Activated CD4-positive, alpha-beta T cell treated with anti-CD3 and anti-CD28 coated beads for 48 hours (primary cell): ENCODE results near the gene PPDPF.
A peak's percentile ranks its signal among the peaks of the same experiment; 100 is the strongest.

Experiments used
- DNase-seq: peaks from one replicate; pipeline ENCODE4 v3.0.0-alpha.2; 2020

PPDPF gene

GRCh38 chr20:63553251-63553932 lies 32.8 kb downstream of the PPDPF start:
- DNase-seq, result peak; percentile 93

DNA sequence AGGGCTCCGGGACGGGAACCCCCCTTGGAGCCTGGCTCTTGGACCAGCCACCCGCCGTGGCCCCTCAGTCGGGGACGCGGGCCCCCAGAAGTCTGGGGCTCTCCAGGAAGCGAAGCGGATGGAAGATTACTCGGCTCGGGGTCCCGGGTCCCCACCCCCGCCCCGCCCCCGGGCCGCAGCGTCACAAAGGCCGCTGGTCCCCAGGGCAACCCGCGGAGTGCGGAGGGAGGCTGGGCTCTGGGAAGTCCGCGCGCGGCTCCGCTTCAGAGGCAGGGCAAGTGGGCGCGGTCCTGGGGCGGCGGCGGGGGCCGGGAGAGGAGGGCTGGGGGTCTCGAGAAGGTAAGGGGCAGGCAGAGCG lies 33.3 kb downstream of the PPDPF start, which contains the start of gene FNDC11:
FNDC11 (plus strand) TSS at position 227 of the 358 bp plus-strand sequence. CDS start 1,505 bp downstream, outside the sequence.
- peak; percentile 45 for DNase-seq

- DNase-seq, result no peak
Measured at GRCh38 chr20:63554361-63555278, 34.1 kb downstream of the PPDPF start.

DNA sequence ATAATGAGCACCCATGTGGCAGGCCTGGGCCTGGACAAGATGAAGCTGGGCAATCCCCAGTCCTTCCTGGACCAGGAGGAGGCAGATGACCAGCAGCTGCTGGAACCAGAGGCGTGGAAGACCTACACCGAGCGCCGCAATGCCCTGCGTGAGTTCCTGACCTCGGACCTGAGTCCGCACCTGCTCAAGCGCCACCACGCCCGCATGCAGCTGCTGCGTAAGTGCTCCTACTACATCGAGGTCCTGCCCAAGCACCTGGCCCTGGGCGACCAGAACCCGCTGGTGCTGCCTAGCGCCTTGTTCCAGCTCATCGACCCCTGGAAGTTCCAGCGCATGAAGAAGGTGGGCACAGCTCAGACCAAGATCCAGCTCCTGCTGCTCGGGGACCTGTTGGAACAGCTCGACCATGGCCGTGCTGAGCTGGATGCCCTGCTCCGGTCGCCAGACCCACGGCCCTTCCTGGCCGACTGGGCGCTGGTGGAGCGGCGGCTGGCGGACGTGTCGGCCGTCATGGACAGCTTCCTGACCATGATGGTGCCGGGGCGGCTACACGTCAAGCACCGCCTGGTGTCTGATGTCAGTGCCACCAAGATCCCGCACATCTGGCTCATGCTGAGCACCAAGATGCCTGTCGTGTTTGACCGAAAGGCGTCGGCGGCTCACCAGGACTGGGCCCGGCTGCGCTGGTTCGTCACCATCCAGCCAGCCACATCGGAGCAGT lies 35.3 kb downstream of the PPDPF start:
- DNase-seq, result no peak

GRCh38 chr20:63556873-63557478 lies 36.4 kb downstream of the PPDPF start:
- no peak for DNase-seq

DNA sequence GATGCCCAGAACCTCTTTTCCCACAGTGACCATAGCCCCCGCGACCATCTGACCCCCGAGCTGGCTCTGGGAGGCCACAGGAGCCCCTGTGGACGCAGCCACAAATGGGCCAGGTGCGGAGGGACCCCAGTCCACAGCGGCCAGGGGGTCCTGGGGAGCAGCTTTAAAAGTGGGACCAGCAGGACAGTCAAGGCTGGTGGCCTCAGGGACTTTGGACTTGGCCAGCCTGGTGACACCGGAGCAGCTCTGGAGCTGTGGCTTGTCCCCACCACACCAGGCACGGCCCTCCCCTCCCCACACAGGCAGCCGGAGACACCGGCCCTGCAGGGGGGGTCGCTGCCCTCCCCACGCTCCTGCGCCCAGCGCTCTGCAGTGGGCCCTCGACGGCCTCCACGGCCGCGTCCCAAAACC lies 36.9 kb downstream of the PPDPF start:
- DNase-seq, result no peak

DNA sequence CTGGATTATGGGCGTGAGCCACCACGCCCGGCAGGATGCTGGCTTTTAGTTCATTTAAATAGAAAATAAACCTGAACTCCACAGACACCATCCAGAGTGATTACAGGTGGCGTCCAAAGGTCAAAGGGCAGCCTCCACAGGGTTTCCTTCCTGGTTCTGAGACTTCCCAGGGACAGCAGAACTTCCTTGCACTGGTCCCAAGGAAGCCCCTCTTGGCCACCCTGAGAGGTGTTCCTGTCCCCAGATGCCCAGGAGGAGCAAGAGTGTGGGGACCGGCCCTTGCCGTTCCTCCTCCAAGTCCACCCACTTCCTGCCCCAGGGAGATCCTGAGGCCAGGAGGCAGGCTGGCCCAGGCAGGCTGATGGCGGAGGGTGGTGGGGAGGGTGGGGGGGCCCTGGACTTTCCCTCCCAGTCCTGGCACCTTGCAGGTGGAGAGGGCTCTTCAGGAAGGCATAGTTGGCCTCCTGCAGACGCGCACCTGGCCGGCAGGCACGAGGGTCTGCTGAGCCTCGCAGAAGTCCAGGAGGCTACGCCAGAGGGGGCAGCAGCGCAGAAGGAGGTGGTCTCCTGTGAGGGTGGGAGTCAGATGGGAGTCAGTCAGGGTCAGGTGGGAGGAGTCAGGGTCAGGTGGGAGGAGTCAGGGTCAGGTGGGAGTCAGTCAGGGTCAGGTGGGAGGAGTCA lies 38.4 kb downstream of the PPDPF start:
- DNase-seq, result no peak

DNA sequence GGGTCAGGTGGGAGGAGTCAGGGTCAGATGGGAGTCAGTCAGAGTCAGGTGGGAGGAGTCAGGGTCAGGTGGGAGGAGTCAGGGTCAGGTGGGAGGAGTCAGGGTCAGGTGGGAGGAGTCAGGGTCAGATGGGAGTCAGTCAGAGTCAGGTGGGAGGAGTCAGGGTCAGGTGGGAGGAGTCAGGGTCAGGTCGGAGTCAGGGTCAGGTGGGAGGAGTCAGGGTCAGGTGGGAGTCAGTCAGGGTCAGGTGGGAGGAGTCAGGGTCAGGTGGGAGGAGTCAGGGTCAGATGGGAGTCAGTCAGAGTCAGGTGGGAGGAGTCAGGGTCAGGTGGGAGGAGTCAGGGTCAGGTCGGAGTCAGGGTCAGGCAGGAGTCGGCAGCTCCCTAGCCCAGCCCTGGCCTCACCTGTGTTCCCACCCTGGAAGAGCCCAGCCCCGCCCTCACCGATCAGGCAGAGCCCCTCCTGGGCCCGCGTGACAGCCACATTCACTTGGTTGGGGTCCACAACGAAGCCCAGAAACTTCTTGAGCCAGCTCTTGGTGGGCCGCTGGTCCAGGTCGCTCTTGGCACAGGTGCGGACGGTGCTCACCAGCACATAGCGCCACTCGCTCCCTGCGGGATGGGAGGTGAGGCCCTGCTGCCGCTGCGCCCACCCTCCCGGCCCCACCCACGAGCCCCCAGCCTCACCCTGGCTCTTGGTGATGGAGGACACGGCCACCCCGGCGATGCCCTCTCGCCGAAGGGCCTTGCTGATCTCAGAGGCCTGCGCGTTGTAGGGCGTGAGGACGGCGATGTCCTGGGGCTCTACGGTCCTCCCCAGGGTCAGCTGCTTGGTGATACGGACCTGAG lies 39.1 kb downstream of the PPDPF start:
- DNase-seq, result peak; percentile 70

- no peak for DNase-seq
Measured at GRCh38 chr20:63560333-63560805, 39.8 kb downstream of the PPDPF start.

DNA sequence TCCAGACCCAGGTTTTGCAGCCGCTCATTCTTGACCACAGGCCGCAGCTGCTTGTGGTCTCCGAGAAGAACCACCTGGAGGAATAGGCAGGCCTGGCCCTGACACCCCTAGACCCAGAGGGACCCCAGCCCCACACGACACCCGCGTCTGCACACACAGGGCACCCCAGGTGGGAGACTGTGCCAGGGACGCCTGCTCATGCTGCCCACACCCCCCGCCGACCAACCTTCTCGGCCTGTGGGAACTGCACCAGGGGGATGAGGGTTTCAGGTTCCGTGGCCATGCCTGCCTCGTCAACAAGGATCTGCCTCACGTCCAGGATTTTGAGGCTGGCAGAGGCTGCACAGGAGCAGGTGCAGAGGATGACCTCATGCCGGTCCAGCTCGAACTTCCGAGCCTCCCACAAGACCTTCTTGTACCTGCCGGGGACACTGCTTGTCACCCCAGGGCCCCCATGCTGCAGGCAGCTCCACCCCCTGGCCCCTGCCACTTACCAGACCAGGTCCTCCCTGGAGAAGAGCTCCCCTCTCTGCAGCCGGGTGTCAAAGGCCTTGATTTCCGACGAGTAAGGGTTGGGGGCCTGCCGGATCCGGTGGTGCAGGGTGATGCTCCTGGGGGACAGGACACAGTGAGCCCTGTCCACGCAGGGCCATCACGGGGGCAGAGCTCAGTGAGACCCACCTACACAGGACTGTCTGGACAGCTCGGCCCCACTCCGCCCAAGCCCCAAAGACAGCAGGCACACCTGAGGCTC lies 40.5 kb downstream of the PPDPF start:
- no peak for DNase-seq

GRCh38 chr20:63561624-63562396 lies 41.2 kb downstream of the PPDPF start:
- no peak for DNase-seq

DNA sequence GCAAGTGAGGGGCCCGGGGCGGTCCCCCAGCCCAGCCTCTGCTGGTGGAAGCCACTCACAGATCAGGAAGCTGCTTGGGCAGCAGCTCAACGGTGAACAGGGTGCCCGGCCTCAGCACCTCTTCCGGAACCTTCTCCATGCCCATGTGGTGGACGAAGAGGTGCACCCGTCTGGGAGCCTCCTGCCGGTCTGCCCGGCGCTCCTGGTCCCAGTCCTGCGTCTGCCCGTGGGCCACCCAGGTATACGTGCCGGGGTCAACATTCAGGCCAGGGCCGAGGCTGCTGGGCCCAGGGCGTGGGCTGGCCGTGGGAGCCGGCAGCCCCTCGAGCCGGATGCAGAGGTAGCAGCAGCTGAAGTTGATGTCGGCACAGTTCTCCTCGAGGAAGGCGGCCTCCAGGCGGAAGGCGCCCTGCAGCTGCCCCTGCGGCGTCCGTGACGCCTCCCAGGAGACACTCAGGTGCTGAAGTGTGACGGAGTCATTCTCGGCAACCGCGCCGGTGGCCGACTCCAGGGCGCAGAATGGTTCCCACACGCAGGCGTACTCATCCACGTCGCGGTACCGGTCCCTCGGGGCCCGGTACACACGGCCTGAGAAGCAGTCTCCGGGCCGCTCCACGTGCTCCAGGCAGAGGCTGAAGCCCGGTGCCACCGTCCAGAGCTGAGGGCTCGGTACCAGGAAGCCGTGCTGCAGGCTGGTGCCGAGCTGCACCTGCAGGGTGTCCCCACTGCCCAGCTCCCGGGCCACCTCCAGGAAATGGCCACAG lies 42.1 kb downstream of the PPDPF start:
- no peak for DNase-seq

- DNase-seq, result no peak
Measured at GRCh38 chr20:63563225-63563935, 42.8 kb downstream of the PPDPF start.

GRCh38 chr20:63564036-63564810 lies 43.7 kb downstream of the PPDPF start:
- no peak for DNase-seq

GRCh38 chr20:63565021-63565698 lies 44.6 kb downstream of the PPDPF start:
- DNase-seq, result no peak

- DNase-seq, result no peak
Measured at GRCh38 chr20:63565699-63566335, 45.3 kb downstream of the PPDPF start.
